IMR-90 (cell line): Measurements from ENCODE around the gene DGKE. TPM values are rescaled to one million over a fixed set of nuclear protein-coding genes. Genes with fewer than 3 reads are reported as not detected.

ENCODE experiments used
- ATAC-seq: fragments of 200-7000 bp; cut with Tn5 transposase; 2 replicates; pipeline ENCODE4 v1.9.1; 2020; ENCODE audit warnings: low read depth, mild to moderate bottlenecking, moderate library complexity
- BruUV-seq: library from RNA; stranded (reverse); fragments of 400-500 nt; replicated peaks from 2 replicates; lab custom pipeline; 2021; lab: Mats Ljungman, UMichigan
- CTCF ChIA-PET: fragments of 300-600 bp; formaldehyde crosslinking; extraction: SDS; loops from one replicate; lab custom pipeline; 2021; ENCODE audit warnings: antibody characterized with exemption; lab: Yijun Ruan, JAX
- POLR2A ChIA-PET: fragments of 300-600 bp; sonication (Branson Sonifier 250); formaldehyde crosslinking; loops from one replicate; lab custom pipeline; 2022; ENCODE audit warnings: antibody characterized with exemption; ENCODE audit not compliant: unreplicated experiment; lab: Charles Lee
- DNase-seq: peaks from one replicate; pipeline ENCODE4 v3.0.0; 2013
- H2AFZ ChIP-seq: replicated peaks from 2 replicates; pipeline ENCODE3; 2013; ENCODE audit warnings: low read length, mild to moderate bottlenecking; ENCODE audit not compliant: poor library complexity
- H2AK5ac ChIP-seq: 2 replicates; pipeline ENCODE4 v1.6.1; 2013; ENCODE audit warnings: low read depth, low read length, inconsistent platforms
- H2AK9ac ChIP-seq: replicated peaks from 2 replicates; pipeline ENCODE3; 2013; ENCODE audit warnings: mild to moderate bottlenecking, low read depth, low read length, moderate library complexity; ENCODE audit not compliant: poor library complexity
- H2BK120ac ChIP-seq: 2 replicates; pipeline ENCODE4 v1.6.1; 2013; ENCODE audit warnings: low read depth, low read length, inconsistent platforms
- H2BK15ac ChIP-seq: 3 replicates; pipeline ENCODE4 v1.6.1; 2013; ENCODE audit warnings: low read depth, low read length, inconsistent platforms
- H2BK20ac ChIP-seq: 2 replicates; pipeline ENCODE4 v1.6.1; 2013; ENCODE audit warnings: low read depth, mild to moderate bottlenecking, inconsistent platforms, low read length, moderate library complexity
- H2BK5ac ChIP-seq: 2 replicates; pipeline ENCODE4 v1.6.1; 2013; ENCODE audit warnings: mild to moderate bottlenecking, low read depth, low read length, inconsistent platforms; ENCODE audit not compliant: poor library complexity, severe bottlenecking
- H3K14ac ChIP-seq: replicated peaks from 2 replicates; pipeline ENCODE4 v1.6.1; 2013; ENCODE audit warnings: low read depth, low read length, inconsistent platforms
- H3K18ac ChIP-seq: 2 replicates; pipeline ENCODE4 v1.6.1; 2013; ENCODE audit warnings: low read depth, low read length, control low read depth
- H3K23ac ChIP-seq: 2 replicates; pipeline ENCODE4 v1.6.1; 2013; ENCODE audit warnings: low read depth, low read length, inconsistent platforms
- H3K27ac ChIP-seq: 2 replicates; pipeline ENCODE4 v1.5.1; 2013; ENCODE audit warnings: mild to moderate bottlenecking, control low read depth, low read length; ENCODE audit not compliant: insufficient read depth
- H3K27me3 ChIP-seq: 2 replicates; pipeline ENCODE4 v1.6.1; 2013; ENCODE audit warnings: low read length; ENCODE audit not compliant: control insufficient read depth, insufficient read depth
- H3K36me3 ChIP-seq: 2 replicates; pipeline ENCODE4 v1.6.1; 2013; ENCODE audit warnings: low read length, mixed read lengths; ENCODE audit not compliant: control insufficient read depth, insufficient read depth
- H3K4ac ChIP-seq: 2 replicates; pipeline ENCODE4 v1.6.1; 2013; ENCODE audit warnings: low read depth, low read length, inconsistent platforms
- H3K4me1 ChIP-seq: 2 replicates; pipeline ENCODE4 v1.6.1; 2013; ENCODE audit warnings: low read length, mixed read lengths; ENCODE audit not compliant: control insufficient read depth, insufficient read depth
- H3K4me2 ChIP-seq: 2 replicates; pipeline ENCODE4 v1.6.1; 2013; ENCODE audit warnings: low read depth, mild to moderate bottlenecking, control low read depth, low read length, moderate library complexity
- H3K4me3 ChIP-seq: 2 replicates; pipeline ENCODE4 v1.5.1; 2013; ENCODE audit warnings: low read depth, mild to moderate bottlenecking, control low read depth, low read length, moderate library complexity; ENCODE audit not compliant: insufficient read depth
- H3K56ac ChIP-seq: 2 replicates; pipeline ENCODE4 v1.6.1; 2013; ENCODE audit warnings: low read length, inconsistent platforms; ENCODE audit not compliant: insufficient read depth; ENCODE audit errors: extremely low read depth
- H3K79me1 ChIP-seq, 2 experiments: 2 replicates each; pipeline ENCODE4 v1.6.1; 2013; ENCODE audit warnings: low read length in 2 of 2, inconsistent platforms in 1 of 2, low read depth in 1 of 2
- H3K9ac ChIP-seq: 2 replicates; pipeline ENCODE4 v1.6.1; 2013; ENCODE audit warnings: low read depth, low read length, control low read depth
- H3K9me1 ChIP-seq: 2 replicates; pipeline ENCODE4 v1.6.1; 2013; ENCODE audit warnings: low read length, inconsistent platforms; ENCODE audit not compliant: insufficient read depth
- H3K9me3 ChIP-seq: 2 replicates; pipeline ENCODE4 v1.6.1; 2013; ENCODE audit warnings: low read length; ENCODE audit not compliant: control insufficient read depth, insufficient read depth
- H4K20me1 ChIP-seq: 2 replicates; pipeline ENCODE4 v1.6.1; 2013; ENCODE audit warnings: low read length, inconsistent platforms; ENCODE audit not compliant: insufficient read depth
- H4K5ac ChIP-seq: 2 replicates; pipeline ENCODE4 v1.6.1; 2013; ENCODE audit warnings: mild to moderate bottlenecking, low read depth, low read length, control low read depth
- H4K8ac ChIP-seq, 2 experiments: 2 replicates each; pipeline ENCODE4 v1.6.1; 2013; ENCODE audit warnings: low read depth in 2 of 2, low read length in 2 of 2, control low read depth in 1 of 2, inconsistent platforms in 1 of 2
- H4K91ac ChIP-seq: 2 replicates; pipeline ENCODE4 v1.6.1; 2013; ENCODE audit warnings: low read depth, low read length, inconsistent platforms; ENCODE audit not compliant: insufficient read depth
- BHLHE40 ChIP-seq: fragments of 150-350 bp; IDR thresholded peaks from 2 replicates; pipeline ENCODE4 v1.6.1; 2016; ENCODE audit warnings: mild to moderate bottlenecking, low read depth, low read length
- CEBPB ChIP-seq: IDR thresholded peaks from 2 replicates; pipeline ENCODE4 v1.6.1; 2012; ENCODE audit warnings: low read depth, low read length, improper control_type of control experiment
- CHD1 ChIP-seq: IDR thresholded peaks from 2 replicates; pipeline ENCODE4 v1.6.1; 2012; ENCODE audit warnings: low read depth, low read length, improper control_type of control experiment
- FOS ChIP-seq: fragments of 150-350 bp; IDR thresholded peaks from 2 replicates; pipeline ENCODE4 v1.6.1; 2016; ENCODE audit warnings: low read depth, low read length
- MAFK ChIP-seq: IDR thresholded peaks from 2 replicates; pipeline ENCODE4 v1.6.1; 2012; ENCODE audit warnings: low read depth, low read length, improper control_type of control experiment
- MAZ ChIP-seq: IDR thresholded peaks from 2 replicates; pipeline ENCODE4 v1.6.1; 2012; ENCODE audit warnings: low read depth, mild to moderate bottlenecking, low read length, improper control_type of control experiment, moderate library complexity, borderline replicate concordance
- MXI1 ChIP-seq: IDR thresholded peaks from 2 replicates; pipeline ENCODE4 v1.6.1; 2012; ENCODE audit warnings: low read depth, mild to moderate bottlenecking, low read length, moderate library complexity, borderline replicate concordance
- NFE2L2 ChIP-seq: fragments of 150-350 bp; IDR thresholded peaks from 2 replicates; pipeline ENCODE4 v1.6.1; 2016; ENCODE audit warnings: low read depth, mild to moderate bottlenecking, low read length
- POLR2A ChIP-seq: IDR thresholded peaks from 2 replicates; pipeline ENCODE4 v1.6.1; 2012; ENCODE audit warnings: mild to moderate bottlenecking, low read depth, low read length
- RAD21 ChIP-seq: IDR thresholded peaks from 2 replicates; pipeline ENCODE4 v1.6.1; 2012; ENCODE audit warnings: low read length, improper control_type of control experiment
- RCOR1 ChIP-seq: IDR thresholded peaks from 2 replicates; pipeline ENCODE4 v1.6.1; 2012; ENCODE audit warnings: mild to moderate bottlenecking, low read length, improper control_type of control experiment; ENCODE audit not compliant: insufficient replicate concordance
- SMC3 ChIP-seq: fragments of 150-350 bp; IDR thresholded peaks from 2 replicates; pipeline ENCODE4 v1.6.1; 2016; ENCODE audit warnings: low read depth, mild to moderate bottlenecking, antibody characterized with exemption, low read length, moderate library complexity
- WGBS, 2 experiments: methylation state at CpG; one replicate each; pipeline versions ENCODE4 v1.1.5 to v1.1.7; 2013; ENCODE audit warnings: missing lambda C conversion rate in 2 of 2; ENCODE audit not compliant: insufficient read length in 1 of 2; ENCODE audit errors: extremely low coverage in 2 of 2; 5-methylcytosine and 5-hydroxymethylcytosine counted together
- dilution Hi-C: fragments of 300-500 bp; cut with HindIII; formaldehyde crosslinking; loops from one replicate; pipeline ENCODE4 v1.14.3; 2018; ENCODE audit warnings: low sequenced_read_pairs; ENCODE audit not compliant: unreplicated experiment
- in situ Hi-C: fragments of 300-500 bp; cut with MboI; formaldehyde crosslinking; loops from 3 replicates; pipeline ENCODE4 v1.14.3; 2019; ENCODE audit warnings: low sequenced_read_pairs, inconsistent platforms, mixed read lengths
- intact Hi-C: fragments of 100-400 bp; cut with micrococcal nuclease; formaldehyde crosslinking; loops from 2 replicates; pipeline ENCODE4 v1.10.0; 2022
- polyA plus RNA-seq, 3 experiments: library from polyadenylated mRNA; depleted of rRNA; stranded (reverse); fragments of >200 nt; gene quantifications; 2 replicates each; pipeline ENCODE4 v1.2.3, GENCODE V29; 2012; ENCODE audit warnings: low replicate concordance in 1 of 3
- total RNA-seq: library from RNA; depleted of rRNA; stranded (reverse); fragments of >200 nt; gene quantifications from 2 replicates; pipeline ENCODE4 v1.2.3, GENCODE V29; 2012
- TF ChIP-seq, protein P1 (sequence below): conservative IDR thresholded peaks from 2 replicates; pipeline ENCODE4 v1.5.1; 2012; ENCODE audit warnings: mild to moderate bottlenecking, low read depth, low read length, improper control_type of control experiment
- TF ChIP-seq, protein P2 (sequence below): fragments of 150-350 bp; IDR thresholded peaks from 2 replicates; pipeline ENCODE4 v1.6.1; 2016; ENCODE audit warnings: low read depth, mild to moderate bottlenecking, low read length, moderate library complexity, borderline replicate concordance
- TF ChIP-seq, protein P3 (sequence below): fragments of 150-350 bp; IDR thresholded peaks from 2 replicates; pipeline ENCODE4 v1.6.1; 2017; ENCODE audit warnings: mild to moderate bottlenecking, antibody characterized with exemption, low read length, low read depth

DGKE gene
- total and polyA plus RNA-seq, 2 of the 4 experiments (the other 2 are of a cell fraction), result 3.9 to 5.0 TPM

DNA sequence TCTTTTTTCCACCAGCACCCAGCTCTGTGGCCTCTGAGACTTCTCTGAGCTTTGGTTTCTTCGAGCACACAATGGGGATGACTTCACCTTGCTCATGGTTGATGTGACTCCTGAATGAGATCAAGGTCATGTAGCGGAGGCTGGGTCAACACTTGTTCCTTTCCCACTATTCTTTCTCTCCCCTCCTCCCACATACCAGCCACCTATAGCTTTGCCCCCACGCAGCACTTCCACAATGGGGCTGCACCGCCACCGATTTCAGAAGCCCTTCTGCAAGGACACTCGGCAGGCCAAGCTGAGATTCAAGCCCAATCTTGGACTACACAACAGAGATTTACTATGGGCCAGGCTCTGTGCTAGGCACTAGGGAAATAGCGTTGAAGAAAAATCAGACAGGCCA, 65.5 kb downstream of the DGKE start:
- Histone ChIP-seq H3K36me3 (peaks cover 73% of the 10 kb centered on the region), H2AK5ac (no peak overlapping the region), H3K4ac (no peak overlapping the region), H4K5ac (no peak overlapping the region), H2AK9ac (no peak overlapping the region), H3K9me3 (no peaks in the 10 kb centered on the region), H2AFZ (no peak overlapping the region), H3K27me3 (no peaks in the 10 kb centered on the region), H3K9me1 (peaks cover 19% of the 10 kb centered on the region), H3K18ac (no peak overlapping the region), H3K23ac (no peak overlapping the region), H3K27ac (no peak overlapping the region), H3K4me1 (peaks cover 5% of the 10 kb centered on the region; the same call in 1 of the 2 replicates), H4K91ac (no peak overlapping the region), H3K9ac (no peak overlapping the region), H2BK120ac (no peak overlapping the region), H3K56ac (no peak overlapping the region), H2BK15ac (no peak overlapping the region), H3K4me3 (no peak overlapping the region), H2BK5ac (no peak overlapping the region), H4K20me1 (0 out of 2 replicates have a peak, but pooled peaks cover 3% of the 10 kb centered on the region), H3K14ac (no peak overlapping the region), H2BK20ac (no peak overlapping the region), H3K79me1 (peaks cover 24 to 41% of the 10 kb centered on the region in 2 experiments), H3K4me2 (no peak overlapping the region), H4K8ac (no peak overlapping the region)
- in situ Hi-C loops (no loop called here), dilution Hi-C loops (no loop called here), intact Hi-C loops (no loop called here)
- WGBS, 2 experiments, result 100% methylated on average over 5 of the region's 7 CpGs; no CpG with 5 or more reads in 1 of the 2 experiments
- BruUV-seq, result no TSS peak
- no peak for DNase-seq
- ChIA-PET CTCF (no interaction called here), POLR2A (no interaction called here)
- TF ChIP-seq POLR2A, result no peak
- TF ChIP-seq SMC3, result no peak
- TF ChIP-seq, protein P1, sequence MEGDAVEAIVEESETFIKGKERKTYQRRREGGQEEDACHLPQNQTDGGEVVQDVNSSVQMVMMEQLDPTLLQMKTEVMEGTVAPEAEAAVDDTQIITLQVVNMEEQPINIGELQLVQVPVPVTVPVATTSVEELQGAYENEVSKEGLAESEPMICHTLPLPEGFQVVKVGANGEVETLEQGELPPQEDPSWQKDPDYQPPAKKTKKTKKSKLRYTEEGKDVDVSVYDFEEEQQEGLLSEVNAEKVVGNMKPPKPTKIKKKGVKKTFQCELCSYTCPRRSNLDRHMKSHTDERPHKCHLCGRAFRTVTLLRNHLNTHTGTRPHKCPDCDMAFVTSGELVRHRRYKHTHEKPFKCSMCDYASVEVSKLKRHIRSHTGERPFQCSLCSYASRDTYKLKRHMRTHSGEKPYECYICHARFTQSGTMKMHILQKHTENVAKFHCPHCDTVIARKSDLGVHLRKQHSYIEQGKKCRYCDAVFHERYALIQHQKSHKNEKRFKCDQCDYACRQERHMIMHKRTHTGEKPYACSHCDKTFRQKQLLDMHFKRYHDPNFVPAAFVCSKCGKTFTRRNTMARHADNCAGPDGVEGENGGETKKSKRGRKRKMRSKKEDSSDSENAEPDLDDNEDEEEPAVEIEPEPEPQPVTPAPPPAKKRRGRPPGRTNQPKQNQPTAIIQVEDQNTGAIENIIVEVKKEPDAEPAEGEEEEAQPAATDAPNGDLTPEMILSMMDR, result no peak
- TF ChIP-seq, protein P2, sequence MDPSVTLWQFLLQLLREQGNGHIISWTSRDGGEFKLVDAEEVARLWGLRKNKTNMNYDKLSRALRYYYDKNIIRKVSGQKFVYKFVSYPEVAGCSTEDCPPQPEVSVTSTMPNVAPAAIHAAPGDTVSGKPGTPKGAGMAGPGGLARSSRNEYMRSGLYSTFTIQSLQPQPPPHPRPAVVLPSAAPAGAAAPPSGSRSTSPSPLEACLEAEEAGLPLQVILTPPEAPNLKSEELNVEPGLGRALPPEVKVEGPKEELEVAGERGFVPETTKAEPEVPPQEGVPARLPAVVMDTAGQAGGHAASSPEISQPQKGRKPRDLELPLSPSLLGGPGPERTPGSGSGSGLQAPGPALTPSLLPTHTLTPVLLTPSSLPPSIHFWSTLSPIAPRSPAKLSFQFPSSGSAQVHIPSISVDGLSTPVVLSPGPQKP, result no peak
- no peak for TF ChIP-seq RAD21
- no peak for TF ChIP-seq BHLHE40
- no peak for TF ChIP-seq MXI1
- TF ChIP-seq CEBPB, result no peak
- TF ChIP-seq, protein P3, sequence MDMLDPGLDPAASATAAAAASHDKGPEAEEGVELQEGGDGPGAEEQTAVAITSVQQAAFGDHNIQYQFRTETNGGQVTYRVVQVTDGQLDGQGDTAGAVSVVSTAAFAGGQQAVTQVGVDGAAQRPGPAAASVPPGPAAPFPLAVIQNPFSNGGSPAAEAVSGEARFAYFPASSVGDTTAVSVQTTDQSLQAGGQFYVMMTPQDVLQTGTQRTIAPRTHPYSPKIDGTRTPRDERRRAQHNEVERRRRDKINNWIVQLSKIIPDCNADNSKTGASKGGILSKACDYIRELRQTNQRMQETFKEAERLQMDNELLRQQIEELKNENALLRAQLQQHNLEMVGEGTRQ, result no peak
- TF ChIP-seq MAFK, result no peak
- TF ChIP-seq NFE2L2, result no peak
- TF ChIP-seq FOS, result no peak
- TF ChIP-seq RCOR1, result no peak
- TF ChIP-seq CHD1, result no peak
- TF ChIP-seq MAZ, result no peak
- ATAC-seq, result no peak
